ENCODE measurements around the gene SYK.
"Not testable (repeated sequence)": the region's sequence is repeated elsewhere in the genome, so short reads cannot be mapped to it uniquely, and the experiment has no call there.

Gene SYK

DNA sequence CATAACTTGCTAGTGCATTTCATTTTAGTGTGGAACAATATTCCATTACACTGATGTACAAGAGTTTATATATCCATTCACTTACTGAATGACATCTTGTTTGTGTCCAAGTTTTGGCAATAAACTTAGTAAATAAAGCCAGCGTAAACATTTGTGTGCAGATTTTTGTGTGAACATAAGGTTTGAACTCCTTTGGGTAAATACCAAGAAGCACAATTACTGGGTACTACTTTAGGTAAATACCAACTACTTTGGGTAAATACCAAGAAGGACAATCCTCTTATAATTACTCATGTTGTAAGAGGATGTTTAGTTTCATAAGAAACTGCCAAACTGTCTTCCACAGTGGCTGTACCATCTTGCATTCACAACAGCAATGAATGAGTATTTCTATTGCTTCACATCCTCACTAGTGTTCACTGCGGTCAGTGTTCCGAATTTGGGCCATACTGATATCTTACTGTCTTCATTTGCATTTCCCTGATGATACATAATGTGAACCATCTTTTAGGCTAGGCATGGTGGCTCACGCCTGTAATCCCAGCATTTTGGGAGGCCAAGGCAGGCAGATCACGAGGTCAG is 2.3 kb upstream of the SYK start:
- DNase-seq: no peak

DNA sequence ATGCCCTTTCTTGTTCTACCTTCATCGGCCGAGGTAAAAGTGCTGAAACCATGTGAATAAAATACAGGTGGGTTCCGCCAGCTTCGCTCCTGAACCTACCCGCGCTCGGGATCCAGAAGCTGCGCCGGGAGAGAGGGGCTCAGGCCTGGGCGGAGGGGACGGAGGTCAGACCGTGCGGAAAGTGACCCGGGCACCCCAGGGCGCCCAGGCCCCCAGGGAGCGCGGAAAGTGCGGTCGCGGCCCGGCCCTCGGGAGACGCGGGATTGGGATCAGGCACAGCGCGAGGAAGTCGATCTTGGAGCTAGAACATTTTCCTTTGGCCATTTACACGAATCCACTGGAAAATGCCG is 329 bp downstream of the SYK start:
- DNase-seq: no peak

DNA sequence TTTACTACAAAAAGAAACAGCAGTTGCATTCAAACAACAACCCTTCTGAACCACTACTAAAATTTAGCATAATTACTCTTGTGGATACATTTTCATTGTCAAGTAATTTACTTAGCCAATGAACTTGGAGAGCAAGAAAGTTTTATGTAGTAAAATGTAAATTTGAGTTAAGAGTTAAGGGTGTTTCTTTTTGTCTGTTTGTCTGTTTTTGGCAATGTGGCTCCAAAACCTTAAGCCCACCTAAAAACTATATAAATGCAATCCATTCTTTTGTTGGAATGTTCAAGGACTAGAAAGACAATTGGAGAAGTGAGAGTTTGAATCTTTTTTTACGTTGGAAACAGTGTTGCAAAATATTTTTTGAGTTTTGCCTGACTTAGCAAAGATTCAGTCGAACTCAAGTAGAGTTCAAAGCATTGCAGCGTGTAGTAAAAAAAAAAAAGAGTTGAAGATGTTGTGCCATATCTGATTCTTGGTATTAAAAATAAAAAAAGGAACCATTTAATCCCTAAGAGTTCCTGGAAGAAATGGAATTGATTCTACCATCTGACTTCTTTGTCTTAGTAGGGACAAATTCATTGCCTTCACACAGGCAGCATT is 867 bp downstream of the SYK start:
- DNase-seq: no peak

DNA sequence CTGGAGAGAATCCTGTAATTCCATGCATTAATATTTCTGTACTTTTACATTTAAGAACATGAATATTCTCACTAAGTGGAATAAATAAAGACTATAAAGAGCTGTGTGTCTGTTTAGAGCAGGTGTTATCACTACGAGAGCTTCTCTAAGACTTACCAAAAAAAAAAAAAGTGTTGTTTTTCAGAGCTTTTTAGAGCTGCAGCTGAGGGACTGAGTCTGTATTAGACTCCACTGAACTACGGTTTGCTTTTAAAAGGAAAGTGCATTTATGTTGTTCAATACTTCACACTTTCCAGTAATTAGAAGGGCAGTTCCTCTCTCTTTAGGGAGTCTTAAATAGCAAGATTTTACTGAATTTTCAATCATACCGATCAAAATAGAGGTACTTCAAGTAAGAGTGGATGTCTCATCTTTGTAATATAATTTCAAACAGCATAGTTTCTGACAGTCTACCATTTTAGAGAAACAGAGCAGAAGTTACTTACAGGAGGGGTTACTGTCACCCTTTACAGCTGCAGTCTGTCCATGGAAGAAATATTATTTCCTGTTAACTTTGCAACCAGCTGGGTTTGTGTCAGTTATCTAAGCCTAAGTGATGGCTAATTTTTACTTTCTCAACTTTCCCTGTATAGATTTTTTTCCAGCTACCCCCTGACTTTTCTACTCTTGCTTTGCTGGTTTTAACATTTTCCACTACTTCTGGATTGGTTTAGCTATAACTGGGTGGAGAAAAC is 2.4 kb downstream of the SYK start:
- DNase-seq: no peak

DNA sequence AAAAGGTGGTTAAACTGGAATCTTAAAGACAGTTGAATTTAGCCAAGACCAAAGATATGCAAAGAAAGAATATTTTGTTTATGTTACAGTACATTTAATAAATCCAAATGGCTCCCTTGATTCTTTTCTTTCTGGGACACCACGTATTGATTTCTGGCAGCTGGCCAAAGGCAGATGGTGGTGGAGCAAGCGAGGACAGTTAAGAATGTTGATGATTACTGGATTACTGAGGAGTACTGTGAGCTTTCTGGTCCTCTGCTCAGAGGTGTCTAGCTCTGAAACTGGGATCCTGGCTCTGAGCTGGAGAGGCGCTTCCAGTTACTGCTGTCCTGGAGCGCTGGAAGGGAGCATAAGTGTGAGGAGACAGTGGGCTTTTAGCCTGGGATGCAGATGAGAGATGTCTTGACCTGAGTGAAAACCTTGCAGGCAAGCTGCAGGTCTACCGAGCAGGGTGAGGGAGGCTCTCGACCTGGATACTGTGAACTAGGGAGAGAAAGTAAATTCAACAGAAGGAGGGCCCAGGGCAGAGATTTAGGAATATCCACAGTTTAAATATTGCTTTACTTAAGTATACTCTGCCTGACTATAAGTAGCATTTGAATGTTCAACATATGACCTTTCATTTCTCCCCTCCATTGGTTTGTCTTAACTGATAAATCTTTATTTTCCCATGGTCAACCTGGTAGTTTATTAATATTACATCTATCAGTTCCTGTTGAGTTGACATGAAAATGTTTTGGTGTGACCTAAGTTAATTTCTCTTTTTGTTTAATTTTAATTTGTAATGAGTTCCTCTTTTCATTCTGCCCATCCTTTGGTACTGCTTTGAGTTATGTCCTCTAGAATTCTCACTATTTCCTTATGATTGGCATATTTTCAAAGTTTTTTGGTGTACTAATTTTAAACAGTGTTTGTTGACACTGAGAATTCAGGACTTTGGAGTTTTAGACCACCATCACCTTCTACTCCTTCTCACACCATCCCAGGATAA is 3.7 kb downstream of the SYK start:
- peak; percentile 60 for DNase-seq

DNA sequence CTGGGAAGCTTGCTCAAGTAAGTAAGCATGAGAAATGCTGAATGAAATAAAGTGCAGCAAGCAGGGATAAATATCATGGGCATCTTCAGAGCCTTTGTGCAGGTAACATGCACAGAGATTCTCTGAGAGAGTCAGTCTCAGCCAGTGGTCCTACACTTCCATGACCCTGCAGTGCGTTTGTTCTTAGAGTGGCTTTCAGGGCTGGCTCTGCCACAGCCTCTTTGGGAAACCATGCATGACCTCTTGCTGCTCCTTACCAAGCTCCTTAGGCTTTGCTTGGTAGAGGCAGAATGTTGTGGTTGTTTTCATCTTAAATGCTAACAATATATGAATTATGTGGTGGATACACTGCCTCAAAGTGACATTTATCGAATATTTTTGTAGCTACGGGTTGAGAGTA is 5.4 kb downstream of the SYK start:
- DNase-seq: no peak

DNA sequence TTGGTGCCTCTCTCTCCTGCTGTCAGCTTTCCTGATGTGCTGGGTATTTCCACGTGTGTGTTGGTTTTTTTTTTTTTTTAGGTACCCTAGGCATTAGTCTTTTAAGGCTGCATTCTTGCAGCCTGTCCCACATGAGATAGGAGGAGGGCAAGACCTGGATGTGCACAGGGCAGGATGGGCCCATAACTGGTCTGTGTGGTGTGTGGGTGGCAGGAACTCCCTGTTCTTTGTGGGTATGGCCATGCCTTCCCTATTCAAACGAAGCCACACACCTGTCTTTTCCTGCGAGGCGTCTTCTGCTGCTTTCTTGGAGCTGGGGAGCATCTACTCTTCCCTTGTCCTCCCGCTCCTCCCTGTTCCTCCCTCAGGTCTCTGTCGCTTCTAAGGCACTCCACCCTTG is 6.8 kb downstream of the SYK start:
- DNase-seq: no peak

DNA sequence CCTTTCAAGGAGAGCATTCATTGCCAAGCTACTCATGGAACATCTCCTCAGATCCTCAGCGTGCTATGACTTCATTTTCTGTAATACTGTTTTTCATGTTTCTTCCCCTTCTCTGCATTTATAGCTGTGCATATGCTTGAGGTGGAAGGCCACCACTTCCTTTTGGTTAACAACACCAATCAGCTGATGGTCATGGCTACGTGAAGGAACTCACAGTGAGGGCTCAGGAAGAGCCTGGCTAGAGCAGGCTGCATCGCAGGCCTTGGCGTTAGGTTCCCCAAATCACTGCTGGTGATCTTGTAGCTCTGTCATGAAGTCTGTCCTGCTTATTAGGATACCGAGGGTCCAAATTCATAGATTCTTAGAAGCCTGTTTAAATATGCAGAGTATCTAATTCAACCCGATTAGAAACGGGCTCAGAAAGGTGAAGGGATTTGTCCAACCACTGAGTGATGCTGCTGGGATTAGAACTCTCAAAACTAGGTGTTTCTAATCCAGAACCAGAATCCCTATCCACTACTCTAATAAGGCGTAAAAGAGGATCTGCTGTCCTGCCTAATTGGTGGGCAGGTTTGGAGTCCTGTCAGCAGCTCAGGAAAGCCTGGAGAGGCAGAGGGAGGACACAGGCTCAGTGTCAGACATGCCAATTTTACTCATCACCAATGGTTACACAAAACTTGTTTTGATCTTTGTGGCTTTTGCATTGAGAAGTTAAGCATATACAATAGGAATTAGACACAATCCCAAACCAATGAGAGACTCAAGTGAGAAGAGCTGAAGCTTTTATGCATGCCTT is 7.5 kb downstream of the SYK start:
- DNase-seq: no peak

DNA sequence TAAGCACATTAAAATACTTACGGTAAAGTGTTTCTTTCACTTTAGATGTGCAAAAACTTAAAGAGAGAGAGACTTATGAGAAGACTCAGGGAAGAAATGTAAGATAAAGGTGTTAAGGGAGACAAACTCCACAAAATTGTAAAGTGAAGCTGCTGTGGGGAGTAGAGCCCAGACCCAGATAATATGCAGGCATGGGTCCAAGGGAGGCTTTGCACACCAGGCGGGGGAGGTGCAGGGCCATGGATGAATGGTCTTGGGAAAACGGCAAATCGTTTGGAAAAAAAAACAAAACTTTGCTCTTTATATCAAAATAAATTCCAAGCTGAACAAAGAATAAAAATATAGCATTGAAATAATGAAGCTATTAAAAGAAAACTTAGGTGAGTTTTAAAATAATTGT is 9.1 kb downstream of the SYK start:
- DNase-seq: no peak

DNA sequence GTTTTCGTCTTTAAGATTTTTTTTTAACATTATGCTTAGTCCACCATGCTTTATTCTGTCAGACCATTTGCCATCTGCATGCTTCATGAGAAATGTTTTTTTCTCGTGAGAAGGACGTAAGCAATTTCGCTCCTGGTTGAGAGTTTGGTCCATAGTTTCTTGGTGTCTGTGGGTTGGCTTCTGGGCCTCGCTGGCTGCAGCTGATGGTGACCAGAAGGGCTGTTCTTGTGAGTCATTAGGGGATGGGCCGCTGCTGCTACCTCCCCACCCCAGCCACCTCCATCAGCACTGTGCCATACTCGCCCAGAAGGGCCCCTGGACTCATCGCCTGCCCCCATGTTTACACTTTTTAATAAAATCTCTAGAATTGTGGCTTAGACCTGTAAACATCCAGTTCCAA is 11.4 kb downstream of the SYK start:
- no peak for DNase-seq

DNA sequence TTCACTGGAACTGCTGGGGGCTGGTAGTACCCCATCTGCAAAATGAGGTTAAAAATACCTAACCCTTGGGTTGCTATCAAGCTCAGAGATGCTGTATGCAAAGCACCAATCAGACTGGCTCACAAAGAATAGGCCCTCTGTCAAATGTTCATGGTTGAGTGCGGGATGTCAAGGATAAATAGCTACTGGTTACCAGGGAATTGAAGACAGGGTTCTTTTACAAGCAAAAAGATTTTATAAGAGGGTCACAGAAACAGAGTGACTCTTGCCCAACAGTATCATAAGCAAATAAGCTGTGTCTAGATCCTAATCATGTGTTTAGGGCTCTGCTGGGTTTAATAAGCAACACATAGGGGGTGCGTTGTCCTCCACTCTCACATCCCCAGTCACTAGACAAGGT is 11.9 kb downstream of the SYK start:
- DNase-seq: no peak

DNA sequence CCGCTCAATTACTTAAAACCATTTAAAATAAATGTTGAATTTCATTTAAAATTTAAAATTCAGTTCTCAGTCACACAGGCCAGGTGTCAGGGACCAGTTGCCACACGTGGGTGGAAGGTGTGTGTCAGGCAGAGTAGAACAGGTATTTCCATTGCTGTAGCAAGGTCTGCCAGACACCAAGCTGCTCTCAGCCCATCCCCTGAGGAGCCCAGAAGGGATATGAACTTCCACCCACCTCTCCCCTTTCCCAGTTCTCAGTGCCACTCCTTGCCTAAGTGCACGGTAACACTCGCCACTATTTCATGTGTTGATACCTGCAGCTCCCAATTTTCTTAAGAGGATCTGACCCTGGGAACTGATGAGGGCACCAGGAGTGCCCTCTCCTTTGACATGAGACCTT is 12.7 kb downstream of the SYK start:
- no peak for DNase-seq

DNA sequence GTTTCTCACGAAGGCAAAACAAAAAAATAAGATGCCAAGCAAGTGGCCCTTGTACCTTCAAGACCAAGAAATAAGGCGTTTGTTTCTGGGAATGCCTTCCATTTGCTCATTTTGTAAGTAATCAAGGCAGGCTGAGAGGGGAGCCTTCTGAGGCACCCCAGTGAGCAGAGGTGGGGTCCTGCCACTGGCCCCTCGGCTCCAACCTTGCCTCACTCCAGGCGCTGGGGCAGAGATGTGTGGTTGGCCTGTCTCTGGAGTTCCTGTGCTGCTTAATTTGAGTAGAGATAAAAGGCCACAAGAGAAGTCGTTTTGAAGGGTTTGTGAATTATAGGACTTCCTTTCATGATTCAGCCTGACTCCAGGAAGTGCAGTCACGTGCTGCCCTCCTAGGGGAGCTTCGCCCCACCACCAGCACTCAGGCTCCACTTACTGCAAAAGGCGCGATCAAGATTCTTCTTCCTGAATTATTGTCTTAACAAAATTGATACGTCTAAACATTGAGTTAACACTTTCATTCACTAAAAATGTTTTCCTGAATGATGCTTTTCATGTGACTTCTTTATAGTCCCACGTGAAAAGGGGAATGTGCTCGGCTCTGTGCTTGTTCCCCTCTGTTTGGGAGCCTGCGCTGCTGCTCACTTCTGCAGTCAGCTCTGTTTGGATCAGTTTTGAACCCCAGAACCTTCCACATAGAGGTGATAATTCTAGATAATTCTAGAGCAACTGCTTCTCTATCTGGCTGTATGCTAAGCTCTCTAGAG is 13.7 kb downstream of the SYK start:
- DNase-seq: no peak

DNA sequence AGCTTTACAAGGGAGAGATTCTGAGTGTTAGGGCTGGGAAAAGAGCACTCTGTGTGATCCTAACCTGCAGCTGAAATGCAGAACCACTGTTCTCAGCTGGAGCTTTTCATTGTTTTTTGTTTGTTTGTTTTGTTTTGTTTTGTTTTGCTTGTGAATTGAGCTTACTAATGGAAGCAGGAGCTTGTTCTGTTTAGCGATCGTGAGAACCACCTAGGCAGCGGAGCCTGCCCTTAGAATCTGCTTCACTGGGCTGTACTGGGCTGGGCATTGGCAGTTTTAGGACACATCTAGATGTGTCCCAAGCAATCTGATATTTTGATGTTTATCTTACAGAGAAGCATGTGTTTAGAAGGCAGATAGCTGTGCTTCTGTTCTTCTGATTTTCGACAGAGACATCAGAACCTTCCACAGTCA is 14.3 kb downstream of the SYK start:
- DNase-seq: no peak

DNA sequence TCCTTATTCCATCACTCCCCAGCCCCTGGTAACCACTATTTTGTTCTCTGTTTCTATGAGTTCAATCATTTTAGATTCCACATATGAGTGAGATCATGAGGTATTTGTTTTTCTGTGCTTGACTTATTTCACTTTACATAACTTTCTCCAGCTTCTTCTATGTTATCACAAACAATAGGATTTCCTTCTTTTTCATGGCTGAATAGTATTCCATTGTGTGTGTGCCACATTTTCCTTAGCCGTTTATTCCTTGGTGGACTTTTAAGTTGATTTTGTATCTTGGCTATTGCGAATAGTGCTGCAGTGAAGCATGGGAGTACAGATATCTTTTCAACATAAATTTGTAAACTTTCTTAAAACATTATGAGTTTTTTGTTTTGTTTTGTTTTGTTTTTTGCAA is 15.1 kb downstream of the SYK start:
- DNase-seq: no peak

DNA sequence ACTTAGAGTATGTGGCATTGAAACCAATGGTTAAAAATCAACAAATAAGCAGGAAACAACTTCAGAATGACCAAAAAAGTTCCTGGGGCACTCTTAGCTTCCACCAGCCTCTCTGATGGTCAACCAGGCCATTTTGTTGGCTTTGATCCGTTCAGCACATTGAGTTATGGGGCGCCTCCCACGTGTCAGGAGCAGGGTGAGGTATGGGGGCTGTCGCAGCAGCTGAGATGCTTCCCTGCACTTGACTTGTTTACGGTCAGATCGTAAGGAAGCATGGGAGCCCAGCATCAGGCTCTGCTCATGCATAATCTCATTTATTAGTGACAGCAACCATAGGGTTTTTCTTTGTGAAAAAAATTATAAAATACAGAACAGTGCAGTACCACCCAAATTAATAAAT is 16.7 kb downstream of the SYK start:
- no peak for DNase-seq

DNA sequence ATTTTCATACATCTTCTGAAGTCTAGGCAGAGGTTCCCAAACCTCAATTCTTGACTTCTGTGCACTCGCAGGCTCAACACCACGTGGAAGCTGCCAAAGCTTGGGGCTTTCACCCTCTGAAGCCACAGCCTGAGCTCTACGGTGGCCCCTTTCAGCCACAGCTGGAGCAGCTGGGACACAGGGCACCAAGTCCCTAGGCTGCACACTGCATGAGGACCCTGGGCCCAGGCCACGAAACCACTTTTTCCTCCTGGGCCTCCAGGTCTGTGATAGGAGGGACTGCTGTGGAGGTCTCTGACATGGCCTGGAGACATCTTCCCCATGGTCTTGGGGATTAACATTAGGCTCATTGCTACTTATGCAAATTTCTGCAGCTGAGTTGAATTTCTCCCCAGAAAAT is 18.8 kb downstream of the SYK start:
- DNase-seq: not testable (repeated sequence)

DNA sequence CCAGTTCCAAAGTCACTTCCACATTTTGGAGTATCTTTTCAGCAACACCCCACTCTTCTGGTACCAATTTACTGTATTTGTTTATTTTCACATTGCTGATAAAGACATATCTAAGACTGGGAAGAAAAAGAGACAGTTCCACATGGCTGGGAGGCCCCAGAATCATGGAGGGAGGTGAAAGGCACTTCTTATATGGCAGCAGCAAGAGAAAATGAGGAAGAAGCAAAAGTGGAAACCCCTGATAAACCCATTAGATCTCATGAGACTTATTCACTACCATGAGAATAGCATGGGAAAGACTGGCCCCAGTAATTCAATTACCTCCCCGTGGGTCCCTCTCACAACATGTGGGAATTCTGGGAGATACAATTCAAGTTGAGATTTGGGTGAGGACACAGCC is 19.6 kb downstream of the SYK start:
- not testable (repeated sequence) for DNase-seq

DNA sequence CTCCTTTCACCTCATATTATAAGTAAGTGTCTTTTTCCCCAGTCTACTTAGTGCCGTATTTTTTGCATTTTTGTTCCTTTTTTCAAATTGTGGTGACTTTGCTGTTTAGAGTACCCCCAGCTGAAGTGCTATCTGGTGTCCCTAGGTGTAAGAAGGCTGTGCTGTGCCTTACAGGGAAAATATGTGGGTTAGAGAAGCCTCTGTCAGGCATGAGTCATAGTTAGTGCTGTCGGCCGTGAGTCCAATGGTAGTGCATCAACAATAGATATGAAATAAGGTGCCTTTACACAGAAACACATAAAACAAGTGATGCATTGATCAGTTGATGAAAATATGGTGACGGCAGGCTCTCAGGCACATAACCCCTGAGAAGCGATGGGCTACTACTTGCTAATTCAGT is 20.1 kb downstream of the SYK start:
- no peak for DNase-seq

DNA sequence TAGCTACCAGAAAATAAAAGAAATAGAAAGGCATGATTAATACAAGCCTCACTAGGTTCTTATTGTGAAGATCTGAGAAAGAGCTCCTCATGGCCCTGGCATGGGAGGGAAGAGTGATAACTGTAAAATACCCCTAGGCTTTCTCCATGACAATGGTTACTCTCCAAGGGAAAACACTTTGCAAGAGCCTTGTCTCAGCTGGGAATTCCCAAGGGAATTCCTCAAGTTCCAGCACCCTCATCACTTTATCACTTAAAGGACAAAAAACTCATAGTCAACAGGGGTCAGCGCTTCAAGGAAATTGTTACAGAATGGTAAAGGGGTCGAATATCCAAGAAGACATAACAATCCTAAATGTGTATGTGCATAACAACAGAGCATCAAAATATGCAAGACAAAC is 21.2 kb downstream of the SYK start:
- DNase-seq: no peak

DNA sequence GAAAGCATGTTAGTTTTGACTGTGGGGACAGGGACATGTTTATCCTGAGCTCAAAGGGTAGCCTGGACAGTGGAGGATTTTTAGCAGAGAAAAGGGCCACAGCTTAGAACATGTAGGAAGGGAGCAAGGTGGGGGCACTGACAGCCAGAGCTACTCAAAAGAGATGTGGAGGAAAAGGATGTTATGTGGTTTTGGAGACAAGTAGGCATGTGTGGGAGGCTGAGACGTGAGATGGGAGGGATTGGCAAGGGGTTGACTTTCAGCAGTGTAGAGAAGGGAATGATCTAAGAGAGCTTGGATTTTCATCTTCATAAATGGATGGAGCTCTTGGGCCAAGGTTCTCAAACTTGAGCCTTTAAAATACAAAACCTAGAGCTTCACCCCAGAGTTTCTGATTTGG is 24.0 kb downstream of the SYK start:
- DNase-seq: no peak

Data from NCI-H2107 (cell line).